Stimulated activated CD4-positive, alpha-beta T cell treated with anti-CD3 and anti-CD28 coated beads, TNF-alpha, amount 100 ng/mL, for 1 hour (primary cell): Measurements from ENCODE around the gene SAXO1.

ENCODE experiments used
- DNase-seq, 3 donors: peaks; one replicate each; pipeline ENCODE4 v3.0.0-alpha.2; 2020; ENCODE audit warnings: low read depth in 3 of 3, low spot score in 1 of 3

The SAXO1 gene

GRCh38 chr9:18911714-18912342, 121.2 kb downstream of the SAXO1 start:
- no peak for DNase-seq

GRCh38 chr9:18910916-18911315, 122.1 kb downstream of the SAXO1 start:
- no peak for DNase-seq

- no peak for DNase-seq
Observed at GRCh38 chr9:18910435-18910834, 122.6 kb downstream of the SAXO1 start.

- no peak for DNase-seq
Observed at GRCh38 chr9:18909140-18910018, 123.6 kb downstream of the SAXO1 start.

- no peak for DNase-seq
Observed at GRCh38 chr9:18907927-18908625, 124.9 kb downstream of the SAXO1 start.

GRCh38 chr9:18906656-18907395, 126.2 kb downstream of the SAXO1 start:
- no peak for DNase-seq

GRCh38 chr9:18905883-18906629, 127.0 kb downstream of the SAXO1 start:
- DNase-seq = no peak

- DNase-seq = no peak
Observed at GRCh38 chr9:18905028-18905882, 127.8 kb downstream of the SAXO1 start.

GRCh38 chr9:18903450-18903849, 129.6 kb downstream of the SAXO1 start:
- DNase-seq = no peak

GRCh38 chr9:18896531-18897179, 136.4 kb downstream of the SAXO1 start:
- DNase-seq = no peak

GRCh38 chr9:18896004-18896403, 137.0 kb downstream of the SAXO1 start:
- no peak for DNase-seq

GRCh38 chr9:18893491-18893890, 139.5 kb downstream of the SAXO1 start:
- no peak for DNase-seq

GRCh38 chr9:18893046-18893445, 140.0 kb downstream of the SAXO1 start:
- no peak for DNase-seq

- no peak for DNase-seq
Observed at GRCh38 chr9:18891946-18892670, 140.9 kb downstream of the SAXO1 start.

GRCh38 chr9:18890372-18890771, 142.6 kb downstream of the SAXO1 start:
- DNase-seq = no peak

- DNase-seq = no peak
Observed at GRCh38 chr9:18889550-18889949, 143.5 kb downstream of the SAXO1 start.

- no peak for DNase-seq
Observed at GRCh38 chr9:18888290-18888689, 144.7 kb downstream of the SAXO1 start.

GRCh38 chr9:18887546-18887945, 145.5 kb downstream of the SAXO1 start:
- DNase-seq = no peak
